Sciatic nerve (tissue), 2 donors: ENCODE results near the gene SPPL2A. TPM values are rescaled to one million over a fixed set of nuclear protein-coding genes. Genes with fewer than 3 reads are reported as not detected.
"Not testable (repeated sequence)": the region's sequence is repeated elsewhere in the genome, so short reads cannot be mapped to it uniquely, and the experiment has no call there.

Experiments used
- ATAC-seq: fragments of 200-7000 bp; cut with Tn5 transposase; one replicate; pipeline ENCODE4 v1.9.1; 2020; ENCODE audit warnings: mild to moderate bottlenecking, moderate library complexity
- DNase-seq: peaks from one replicate; pipeline ENCODE4 v3.0.0-alpha.2; 2020; ENCODE audit warnings: low spot score
- intact Hi-C: fragments of 100-400 bp; cut with DNase I; formaldehyde crosslinking; loops from one replicate; pipeline ENCODE4 v1.14.2; 2022
- total RNA-seq: library from RNA; stranded (reverse); fragmentation: NEBNext Ultra II Directional; extraction: Animal tissue kit (Norgen Biotek cat#: 25700); gene quantifications from one replicate; pipeline ENCODE4 v1.2.1, GENCODE V29; 2021
- donor health status: DM: no; HTN: no; CAD: no.
- donor health status: DM: no; HTN: no; CAD: no.

Gene SPPL2A
- total RNA-seq, 1 donor from 2014 or later, result 117 TPM

GRCh38 chr15:50698101-50698500, 67.4 kb downstream of the SPPL2A start:
- intact Hi-C loops, result no loop called here
- DNase-seq (no peak), ATAC-seq (no peak)

GRCh38 chr15:50697109-50697797, 68.3 kb downstream of the SPPL2A start:
- no peak for DNase-seq
- intact Hi-C loops, result no loop called here
- ATAC-seq, result no peak

GRCh38 chr15:50694634-50695165, 70.8 kb downstream of the SPPL2A start:
- ATAC-seq, DNase-seq, intact Hi-C loops: not testable (repeated sequence)

- ATAC-seq, result peak; percentile 7
- intact Hi-C loops, result no loop called here
Observed at GRCh38 chr15:50687302-50687902, 78.1 kb downstream of the SPPL2A start.

GRCh38 chr15:50686469-50687301, 78.8 kb downstream of the SPPL2A start, which contains the start of gene TRPM7:
Gene TRPM7, minus strand, starts transcription at chr15:50686797. Its CDS starts 264 bp downstream, at chr15:50686533.
- intact Hi-C loops, result no loop called here
- peak; percentile 97 for ATAC-seq
- peak; percentile 94 for DNase-seq

More at GRCh38 chr15:50687302-50687902, 78.1 kb downstream of the SPPL2A start:
- DNase-seq, result no peak

- peak; percentile 77 for ATAC-seq
- intact Hi-C loops, result no loop called here
- DNase-seq, result peak; percentile 72
Observed at GRCh38 chr15:50685976-50686468, 79.5 kb downstream of the SPPL2A start.

GRCh38 chr15:50685191-50685975, 80.1 kb downstream of the SPPL2A start:
- intact Hi-C loops, result no loop called here

GRCh38 chr15:50681467-50681866, 84.0 kb downstream of the SPPL2A start:
- DNase-seq (no peak), ATAC-seq (no peak)
- intact Hi-C loops, result no loop called here

More at GRCh38 chr15:50685191-50685975, 80.1 kb downstream of the SPPL2A start:
- DNase-seq, result no peak
- ATAC-seq, result no peak

GRCh38 chr15:50676799-50677483, 88.6 kb downstream of the SPPL2A start:
- intact Hi-C loops, result loop anchor here (10.0 kb wide), 1 partner anchor 228 kb away; the partner anchor contains the start of gene AP4E1
- DNase-seq, result no peak
- no peak for ATAC-seq

GRCh38 chr15:50675535-50676144, 89.9 kb downstream of the SPPL2A start:
- intact Hi-C loops, result loop anchor here (10.0 kb wide), 1 partner anchor 229 kb away; the partner anchor contains the start of gene AP4E1
- ATAC-seq (no peak), DNase-seq (no peak)

- no peak for ATAC-seq
- intact Hi-C loops, result loop anchor here (10.0 kb wide), 1 partner anchor 235 kb away; the partner anchor contains the start of gene AP4E1
- no peak for DNase-seq
Observed at GRCh38 chr15:50670115-50670514, 95.4 kb downstream of the SPPL2A start.

GRCh38 chr15:50669611-50670010, 95.9 kb downstream of the SPPL2A start:
- intact Hi-C loops, result loop anchor here (10.0 kb wide), 1 partner anchor 235 kb away; the partner anchor contains the start of gene AP4E1
- no peak for DNase-seq
- ATAC-seq, result no peak

GRCh38 chr15:50665938-50666337, 99.6 kb downstream of the SPPL2A start:
- ATAC-seq (no peak), DNase-seq (no peak)
- intact Hi-C loops, result no loop called here

- ATAC-seq (no peak), DNase-seq (no peak)
- intact Hi-C loops, result no loop called here
Observed at GRCh38 chr15:50655555-50655954, 110.0 kb downstream of the SPPL2A start.

- DNase-seq (no peak), ATAC-seq (no peak)
- intact Hi-C loops, result no loop called here
Observed at GRCh38 chr15:50653156-50653743, 112.3 kb downstream of the SPPL2A start.

GRCh38 chr15:50652671-50653070, 112.8 kb downstream of the SPPL2A start:
- DNase-seq (no peak), ATAC-seq (no peak)
- intact Hi-C loops, result no loop called here
